Measurements from ENCODE around the gene ZNF528. TPM values are rescaled to one million over a fixed set of nuclear protein-coding genes. Genes with fewer than 3 reads are reported as not detected.
A peak's percentile ranks its signal among the peaks of the same experiment; 100 is the strongest.

The ZNF528 gene
- total RNA-seq (ENCODE audit: unreplicated experiment), result 48.7 TPM
- long read RNA-seq, partial matches to known transcripts, result 1 of 3 reads
- long read RNA-seq, other reads (novel, unspliced or antisense), result 2 of 3 reads

- H3K27me3 Mint-ChIP-seq (ENCODE audit: unreplicated experiment), result peaks cover 6% of the 10 kb centered on the region
- H3K27ac Mint-ChIP-seq (ENCODE audit: unreplicated experiment), result peak within 1 kb of the TSS; percentile 95
- peak; percentile 98 for DNase-seq
- peaks cover 63% of the 10 kb centered on the region for H3K36me3 Mint-ChIP-seq (ENCODE audit: unreplicated experiment)
- H3K4me3 Mint-ChIP-seq (ENCODE audit: unreplicated experiment), result peak within 1 kb of the TSS; percentile 96
- H3K9me3 Mint-ChIP-seq (ENCODE audit: unreplicated experiment), result peaks cover 19% of the 10 kb centered on the region
- peaks cover 2% of the 10 kb centered on the region for H3K4me1 Mint-ChIP-seq (ENCODE audit: low read depth, unreplicated experiment)
- TF ChIP-seq, protein P1, sequence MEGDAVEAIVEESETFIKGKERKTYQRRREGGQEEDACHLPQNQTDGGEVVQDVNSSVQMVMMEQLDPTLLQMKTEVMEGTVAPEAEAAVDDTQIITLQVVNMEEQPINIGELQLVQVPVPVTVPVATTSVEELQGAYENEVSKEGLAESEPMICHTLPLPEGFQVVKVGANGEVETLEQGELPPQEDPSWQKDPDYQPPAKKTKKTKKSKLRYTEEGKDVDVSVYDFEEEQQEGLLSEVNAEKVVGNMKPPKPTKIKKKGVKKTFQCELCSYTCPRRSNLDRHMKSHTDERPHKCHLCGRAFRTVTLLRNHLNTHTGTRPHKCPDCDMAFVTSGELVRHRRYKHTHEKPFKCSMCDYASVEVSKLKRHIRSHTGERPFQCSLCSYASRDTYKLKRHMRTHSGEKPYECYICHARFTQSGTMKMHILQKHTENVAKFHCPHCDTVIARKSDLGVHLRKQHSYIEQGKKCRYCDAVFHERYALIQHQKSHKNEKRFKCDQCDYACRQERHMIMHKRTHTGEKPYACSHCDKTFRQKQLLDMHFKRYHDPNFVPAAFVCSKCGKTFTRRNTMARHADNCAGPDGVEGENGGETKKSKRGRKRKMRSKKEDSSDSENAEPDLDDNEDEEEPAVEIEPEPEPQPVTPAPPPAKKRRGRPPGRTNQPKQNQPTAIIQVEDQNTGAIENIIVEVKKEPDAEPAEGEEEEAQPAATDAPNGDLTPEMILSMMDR (IDR thresholded peaks at IDR 0.05; ENCODE audit: partially characterized antibody, unreplicated experiment), result no peak
Measured at GRCh38 chr19:52397310-52398080, at the start of gene ZNF528. Gene ZNF528, plus strand, starts transcription at chr19:52397849. Its CDS starts 4,165 bp downstream, at chr19:52402014.

- no peaks in the 10 kb centered on the region for H3K27me3 Mint-ChIP-seq (ENCODE audit: unreplicated experiment)
- H3K36me3 Mint-ChIP-seq (ENCODE audit: unreplicated experiment), result peaks cover 53% of the 10 kb centered on the region
- TF ChIP-seq, protein P1 (IDR thresholded peaks at IDR 0.05; ENCODE audit: partially characterized antibody, unreplicated experiment), result no peak
- H3K4me1 Mint-ChIP-seq (ENCODE audit: low read depth, unreplicated experiment), result no peaks in the 10 kb centered on the region
- H3K4me3 Mint-ChIP-seq (ENCODE audit: unreplicated experiment), result no peak overlapping the region
- peak; percentile 35 for DNase-seq
- no peak overlapping the region for H3K27ac Mint-ChIP-seq (ENCODE audit: unreplicated experiment)
- H3K9me3 Mint-ChIP-seq (ENCODE audit: unreplicated experiment), result peaks cover 7% of the 10 kb centered on the region
Measured at GRCh38 chr19:52351512-52351911, 46.1 kb upstream of the ZNF528 start.

DNA sequence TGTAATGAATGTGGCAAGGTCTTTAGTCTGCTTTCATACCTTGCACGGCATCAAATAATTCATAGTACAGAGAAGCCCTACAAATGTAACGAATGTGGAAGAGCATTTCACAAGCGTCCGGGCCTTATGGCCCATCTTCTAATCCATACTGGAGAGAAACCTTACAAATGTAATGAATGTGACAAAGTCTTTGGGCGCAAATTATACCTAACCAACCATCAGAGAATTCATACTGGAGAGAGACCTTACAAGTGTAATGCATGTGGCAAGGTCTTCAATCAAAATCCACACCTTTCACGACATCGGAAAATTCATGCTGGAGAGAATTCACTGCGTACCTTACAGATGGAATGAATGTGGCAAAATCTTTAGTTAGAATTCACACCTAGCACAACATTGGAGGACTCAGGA, 31.2 kb upstream of the ZNF528 start:
- DNase-seq, result no peak
- Mint-ChIP-seq H3K9me3 (ENCODE audit: unreplicated experiment) (peaks cover 36% of the 10 kb centered on the region), H3K4me1 (ENCODE audit: low read depth, unreplicated experiment) (no peaks in the 10 kb centered on the region), H3K4me3 (ENCODE audit: unreplicated experiment) (no peak overlapping the region), H3K27me3 (ENCODE audit: unreplicated experiment) (peaks cover 3% of the 10 kb centered on the region), H3K27ac (ENCODE audit: unreplicated experiment) (no peak overlapping the region), H3K36me3 (ENCODE audit: unreplicated experiment) (peaks cover 42% of the 10 kb centered on the region)
- TF ChIP-seq, protein P1 (IDR thresholded peaks at IDR 0.05; ENCODE audit: partially characterized antibody, unreplicated experiment), result no peak

DNA sequence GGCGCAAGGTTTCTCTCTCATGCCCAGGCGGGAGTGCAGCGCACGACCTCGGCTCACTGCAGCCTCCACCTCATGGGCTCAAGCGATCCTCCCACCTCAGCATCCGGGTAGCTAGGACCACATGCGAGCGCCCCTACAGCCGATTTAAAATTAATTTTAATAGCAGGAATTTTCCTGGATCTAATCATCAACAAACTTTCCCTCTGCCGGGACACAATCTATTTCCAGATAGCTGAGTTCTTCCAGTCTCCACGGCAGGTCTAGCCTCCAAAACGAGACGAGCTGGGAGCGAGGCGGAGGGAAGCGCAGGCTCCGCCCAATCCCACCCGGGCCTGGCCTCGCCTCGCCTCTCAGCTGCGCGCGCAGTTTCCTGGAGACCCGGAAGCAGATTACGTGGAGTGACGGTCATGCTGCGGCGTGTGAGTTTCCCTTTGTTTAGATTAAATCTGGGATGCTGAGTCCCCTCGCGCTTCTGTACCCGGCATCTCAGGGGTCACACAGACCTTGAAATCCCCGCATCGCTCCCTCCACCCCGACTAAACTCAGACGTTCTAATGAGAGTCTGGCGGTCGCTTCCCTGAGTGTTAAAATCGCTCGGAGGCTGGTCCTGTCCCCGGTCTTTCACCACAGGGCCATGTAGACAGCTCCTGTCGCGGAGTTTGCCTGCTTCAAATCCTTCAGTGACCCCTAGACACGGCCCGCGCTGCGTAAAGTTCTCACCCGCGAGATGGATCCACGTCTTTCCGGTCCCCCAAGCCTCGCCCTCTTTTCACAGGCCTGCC, 27.9 kb upstream of the ZNF528 start, which contains the start of gene ZNF880:
ZNF880 (plus strand) TSS at position 365 of the 782 bp plus-strand sequence; CDS start at position 408, 43 bp downstream.
- TF ChIP-seq, protein P1 (IDR thresholded peaks at IDR 0.05; ENCODE audit: partially characterized antibody, unreplicated experiment), result no peak
- Mint-ChIP-seq H3K36me3 (ENCODE audit: unreplicated experiment) (peaks cover 42% of the 10 kb centered on the region), H3K4me1 (ENCODE audit: low read depth, unreplicated experiment) (no peaks in the 10 kb centered on the region), H3K27ac (ENCODE audit: unreplicated experiment) (peak within 1 kb of the TSS; percentile 99), H3K27me3 (ENCODE audit: unreplicated experiment) (peaks cover 3% of the 10 kb centered on the region), H3K9me3 (ENCODE audit: unreplicated experiment) (peaks cover 36% of the 10 kb centered on the region), H3K4me3 (ENCODE audit: unreplicated experiment) (peak within 1 kb of the TSS; percentile 95)
- DNase-seq, result peak; percentile 97

Measured in glutamatergic neuron (in vitro differentiated cells).